Fibroblast of lung (primary cell): ENCODE measurements around the gene MRPS25.

Experiments
- EZH2 ChIP-seq: IDR thresholded peaks from 2 replicates; pipeline ENCODE4 v1.5.1; 2012; ENCODE audit warnings: low read length, control low read depth, mild to moderate bottlenecking; ENCODE audit errors: missing control alignments
- TF ChIP-seq, protein P1 (sequence below), 2 donors: IDR thresholded peaks in 1 of 2; conservative IDR thresholded peaks in 1 of 2; 1 replicate in 1 of 2; 2 replicates in 1 of 2; pipeline ENCODE4 v1.5.1; 2011 to 2012; ENCODE audit warnings: low read length in 2 of 2, control low read depth in 1 of 2, inconsistent platforms in 1 of 2, low read depth in 1 of 2, mild to moderate bottlenecking in 1 of 2

GRCh38 chr3:15049584-15049983, 15.5 kb downstream of the MRPS25 start:
- TF ChIP-seq, protein P1, sequence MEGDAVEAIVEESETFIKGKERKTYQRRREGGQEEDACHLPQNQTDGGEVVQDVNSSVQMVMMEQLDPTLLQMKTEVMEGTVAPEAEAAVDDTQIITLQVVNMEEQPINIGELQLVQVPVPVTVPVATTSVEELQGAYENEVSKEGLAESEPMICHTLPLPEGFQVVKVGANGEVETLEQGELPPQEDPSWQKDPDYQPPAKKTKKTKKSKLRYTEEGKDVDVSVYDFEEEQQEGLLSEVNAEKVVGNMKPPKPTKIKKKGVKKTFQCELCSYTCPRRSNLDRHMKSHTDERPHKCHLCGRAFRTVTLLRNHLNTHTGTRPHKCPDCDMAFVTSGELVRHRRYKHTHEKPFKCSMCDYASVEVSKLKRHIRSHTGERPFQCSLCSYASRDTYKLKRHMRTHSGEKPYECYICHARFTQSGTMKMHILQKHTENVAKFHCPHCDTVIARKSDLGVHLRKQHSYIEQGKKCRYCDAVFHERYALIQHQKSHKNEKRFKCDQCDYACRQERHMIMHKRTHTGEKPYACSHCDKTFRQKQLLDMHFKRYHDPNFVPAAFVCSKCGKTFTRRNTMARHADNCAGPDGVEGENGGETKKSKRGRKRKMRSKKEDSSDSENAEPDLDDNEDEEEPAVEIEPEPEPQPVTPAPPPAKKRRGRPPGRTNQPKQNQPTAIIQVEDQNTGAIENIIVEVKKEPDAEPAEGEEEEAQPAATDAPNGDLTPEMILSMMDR (conservative IDR thresholded peaks at IDR 0.05 in 1 of 2, IDR thresholded peaks at IDR 0.05 in 1 of 2; ENCODE audit: low read depth in 1 of 2, low read length in 2 of 2) = no peak
- TF ChIP-seq EZH2 = no peak
